ENCODE data around the gene ZNF107.

DNA sequence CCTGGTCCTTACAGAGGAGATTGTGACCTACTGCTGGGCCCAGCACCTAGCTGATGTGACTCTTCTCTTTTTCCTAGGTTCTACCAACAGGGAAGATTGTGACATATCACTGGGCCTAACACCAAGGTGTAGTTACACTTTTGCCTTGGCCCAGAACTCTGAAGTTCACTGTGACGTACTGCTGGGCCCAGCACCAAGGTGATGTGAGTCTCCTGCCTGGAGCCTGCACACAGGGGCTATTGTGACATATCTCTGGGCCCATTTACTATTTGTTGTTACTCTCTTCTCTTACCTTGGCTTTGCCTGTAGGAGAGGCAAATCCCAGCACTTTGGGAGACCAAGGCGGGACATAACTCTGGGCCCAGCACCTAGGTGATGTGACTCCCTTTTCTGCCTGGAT lies 23.1 kb upstream of the ZNF107 start:
- TF ChIP-seq, protein P1, sequence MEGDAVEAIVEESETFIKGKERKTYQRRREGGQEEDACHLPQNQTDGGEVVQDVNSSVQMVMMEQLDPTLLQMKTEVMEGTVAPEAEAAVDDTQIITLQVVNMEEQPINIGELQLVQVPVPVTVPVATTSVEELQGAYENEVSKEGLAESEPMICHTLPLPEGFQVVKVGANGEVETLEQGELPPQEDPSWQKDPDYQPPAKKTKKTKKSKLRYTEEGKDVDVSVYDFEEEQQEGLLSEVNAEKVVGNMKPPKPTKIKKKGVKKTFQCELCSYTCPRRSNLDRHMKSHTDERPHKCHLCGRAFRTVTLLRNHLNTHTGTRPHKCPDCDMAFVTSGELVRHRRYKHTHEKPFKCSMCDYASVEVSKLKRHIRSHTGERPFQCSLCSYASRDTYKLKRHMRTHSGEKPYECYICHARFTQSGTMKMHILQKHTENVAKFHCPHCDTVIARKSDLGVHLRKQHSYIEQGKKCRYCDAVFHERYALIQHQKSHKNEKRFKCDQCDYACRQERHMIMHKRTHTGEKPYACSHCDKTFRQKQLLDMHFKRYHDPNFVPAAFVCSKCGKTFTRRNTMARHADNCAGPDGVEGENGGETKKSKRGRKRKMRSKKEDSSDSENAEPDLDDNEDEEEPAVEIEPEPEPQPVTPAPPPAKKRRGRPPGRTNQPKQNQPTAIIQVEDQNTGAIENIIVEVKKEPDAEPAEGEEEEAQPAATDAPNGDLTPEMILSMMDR (IDR thresholded peaks at IDR 0.05) = no peak
- TF ChIP-seq POLR2AphosphoS5 (IDR thresholded peaks at IDR 0.05) = no peak
- no peak for TF ChIP-seq EP300 (IDR thresholded peaks at IDR 0.05)

Measured in stomach (tissue), 4 donors.